Psoas muscle (tissue), 8 donors: Measurements from ENCODE around the gene ANKRD6. TPM values are rescaled to one million over a fixed set of nuclear protein-coding genes. Genes with fewer than 3 reads are reported as not detected.

Experiments
- ATAC-seq, 4 donors: fragments of 200-7000 bp; cut with Tn5 transposase; one replicate each; pipeline ENCODE4 v1.9.1; 2020; ENCODE audit warnings: moderate library complexity in 3 of 4, mild to moderate bottlenecking in 2 of 4
- DNase-seq, 2 donors: peaks; one replicate each; pipeline ENCODE4 v3.0.0-alpha.2; 2020
- H3K27ac ChIP-seq: fragments of 200-600 bp; one replicate; pipeline ENCODE4 v1.8.0; 2022
- H3K27me3 ChIP-seq, 3 donors: fragments of 200-600 bp in 1 of 3; one replicate each; pipeline versions ENCODE4 v1.6.1 to v1.8.0; 2013 to 2022; ENCODE audit warnings: low read length in 2 of 3, mild to moderate bottlenecking in 2 of 3, moderate library complexity in 1 of 3; ENCODE audit not compliant: insufficient read depth in 3 of 3
- H3K36me3 ChIP-seq, 2 donors: fragments of 200-600 bp in 1 of 2; one replicate each; pipeline versions ENCODE4 v1.6.1 to v1.8.0; 2013 to 2022; ENCODE audit warnings: low read depth in 1 of 2, mild to moderate bottlenecking in 1 of 2, moderate library complexity in 1 of 2; ENCODE audit not compliant: insufficient read depth in 1 of 2
- H3K4me1 ChIP-seq: fragments of 200-600 bp; one replicate; pipeline ENCODE4 v1.8.0; 2022
- H3K4me3 ChIP-seq: fragments of 200-600 bp; one replicate; pipeline ENCODE4 v1.8.0; 2022; ENCODE audit warnings: mild to moderate bottlenecking
- H3K9me3 ChIP-seq: fragments of 200-600 bp; one replicate; pipeline ENCODE4 v1.8.0; 2022
- CTCF ChIP-seq: fragments of 200-600 bp; IDR thresholded peaks from one replicate; pipeline ENCODE4 v1.8.0; 2022; ENCODE audit warnings: antibody characterized with exemption
- WGBS, 3 donors: extraction: QIAGEN DNeasy Blood & Tissue Kit; methylation state at CpG; one replicate each; pipeline versions ENCODE4 v1.1.6 to v1.1.7; 2013; 5-methylcytosine and 5-hydroxymethylcytosine counted together
- intact Hi-C, 2 donors: fragments of 100-400 bp; cut with DNase I; formaldehyde crosslinking; loops; one replicate each; pipeline versions ENCODE4 v1.11.0 to v1.14.2; 2022
- polyA plus RNA-seq, 3 donors: library from polyadenylated mRNA; stranded (reverse); fragments of 200-250 nt; gene quantifications; one replicate each; pipeline ENCODE4 v1.2.3, GENCODE V29; 2013
- total RNA-seq, 4 donors: library from RNA; stranded (reverse); fragmentation: NEBNext Ultra II Directional in 2 of 4; extraction: Animal tissue kit (Norgen Biotek cat#: 25700) in 2 of 4; gene quantifications; one replicate each; pipeline versions ENCODE4 v1.2.1 to v1.2.4, GENCODE V29; 2021 to 2023
- donor health status: healthy with polysubstance abuse.
- donor health status: DM: no; HTN: no; CAD: no; lungs with moderate emphysema.
- donor health status: Bipolar disorder and iron deficiency.
- donor health status: healthy.
- donor health status: DM: yes; HTN: yes; CAD: no.
- donor health status: DM: no; HTN: no; CAD: no.
- donor health status: DM: no; HTN: no; CAD: no.
- donor health status: DM: yes; HTN: yes; CAD: no.

ANKRD6 gene
- total and polyA plus RNA-seq, 7 donors, result 1.2 to 9.0 (median 2.4) TPM

- 89 to 95% (median 89%) methylated on average over 10 of the region's 10 CpGs for WGBS, 3 donors
- Histone ChIP-seq H3K9me3 (no peaks in the 10 kb centered on the region), H3K27ac (no peak overlapping the region), H3K36me3 (peaks cover 27 to 99% of the 10 kb centered on the region in 2 donors), H3K4me3 (no peak overlapping the region), H3K27me3 (no peaks in the 10 kb centered on the region), H3K4me1 (peaks cover 3% of the 10 kb centered on the region)
- no peak for TF ChIP-seq CTCF
- intact Hi-C loops, result no loop called here
- ATAC-seq (no peak), DNase-seq (no peak)
Measured at GRCh38 chr6:89681983-89682564, 249.1 kb downstream of the ANKRD6 start.

GRCh38 chr6:89682991-89683390 is 250.0 kb downstream of the ANKRD6 start:
- ATAC-seq (no peak), DNase-seq (no peak)
- Histone ChIP-seq H3K9me3 (no peaks in the 10 kb centered on the region), H3K36me3 (peaks cover 29 to 99% of the 10 kb centered on the region in 2 donors), H3K27me3 (no peaks in the 10 kb centered on the region), H3K4me1 (no peaks in the 10 kb centered on the region), H3K4me3 (no peak overlapping the region), H3K27ac (no peak overlapping the region)
- TF ChIP-seq CTCF, result no peak
- 48 to 85% (median 63%) methylated on average over 1 of the region's 1 CpG for WGBS, 3 donors
- intact Hi-C loops, result no loop called here

Other genes starting within 250 kb of the ANKRD6 start
- under 1 TPM in 2 of 4 donors, not detected in 2; 0.15 TPM for gene GABRR1, start 215.8 kb upstream of the ANKRD6 start, total RNA-seq
- gene GABRR1, start 215.8 kb upstream of the ANKRD6 start, polyA plus RNA-seq, result under 1 TPM in 2 of 3 donors, not detected in 1; 0.04 to 0.05 TPM
- gene GABRR2, start 117.9 kb upstream of the ANKRD6 start, total RNA-seq, result under 1 TPM; 0.34 to 0.71 (median 0.53) TPM
- 1 to 10 TPM in 1 of 3 donors, under 1 TPM in 2; 0.79 to 4.3 (median 0.87) TPM for gene GABRR2, start 117.9 kb upstream of the ANKRD6 start, polyA plus RNA-seq
- gene UBE2J1, start 80.4 kb upstream of the ANKRD6 start, total RNA-seq, result 10 to 100 TPM; 11.5 to 21.6 (median 17.4) TPM
- gene UBE2J1, start 80.4 kb upstream of the ANKRD6 start, polyA plus RNA-seq, result 10 to 100 TPM; 10.0 to 20.7 (median 12.9) TPM
- 100 to 1,000 TPM; 105 to 148 (median 125) TPM for gene RRAGD, start 20.9 kb upstream of the ANKRD6 start, total RNA-seq
- 100 to 1,000 TPM in 1 of 3 donors, 10 to 100 TPM in 2; 34.8 to 163 (median 70.8) TPM for gene RRAGD, start 20.9 kb upstream of the ANKRD6 start, polyA plus RNA-seq
- gene LYRM2, start 205.6 kb downstream of the ANKRD6 start, total RNA-seq, result 10 to 100 TPM; 36.3 to 45.6 (median 40.8) TPM
- gene LYRM2, start 205.6 kb downstream of the ANKRD6 start, polyA plus RNA-seq, result 10 to 100 TPM; 22.1 to 71.1 (median 28.8) TPM